ENCODE data around the gene TRIM75.
"Not testable (repeated sequence)": the region's sequence is repeated elsewhere in the genome, so short reads cannot be mapped to it uniquely, and the experiment has no call there.

The TRIM75 gene

DNA sequence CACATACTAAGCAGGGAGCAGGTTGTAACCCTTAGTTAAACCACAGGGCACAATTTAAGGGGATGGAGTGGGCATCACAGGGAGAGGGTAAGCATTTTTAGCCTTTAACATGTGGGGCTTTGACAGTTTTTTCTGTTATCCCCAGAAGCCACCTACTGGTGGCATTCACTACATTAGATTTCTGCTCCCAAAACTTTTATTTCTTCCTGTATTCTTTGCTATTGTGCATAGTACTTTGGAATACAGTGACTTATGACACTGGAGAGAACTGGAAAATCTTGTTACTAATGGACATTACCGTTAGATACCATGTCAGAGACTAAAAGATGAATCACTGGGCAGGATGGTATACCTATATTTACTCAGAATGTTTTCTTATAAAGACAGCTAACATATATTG, 7.3 kb downstream of the TRIM75 start:
- DNase-seq (ENCODE audit: low read depth in 1 of 2, low spot score in 1 of 2) = no peak
- no peak overlapping the region for H3K4me3 ChIP-seq (replicated peaks; ENCODE audit: insufficient read depth, low read length)
- no peak for TF ChIP-seq POLR2AphosphoS5 (IDR thresholded peaks at IDR 0.05; ENCODE audit: low read depth)
- TF ChIP-seq, protein P1, sequence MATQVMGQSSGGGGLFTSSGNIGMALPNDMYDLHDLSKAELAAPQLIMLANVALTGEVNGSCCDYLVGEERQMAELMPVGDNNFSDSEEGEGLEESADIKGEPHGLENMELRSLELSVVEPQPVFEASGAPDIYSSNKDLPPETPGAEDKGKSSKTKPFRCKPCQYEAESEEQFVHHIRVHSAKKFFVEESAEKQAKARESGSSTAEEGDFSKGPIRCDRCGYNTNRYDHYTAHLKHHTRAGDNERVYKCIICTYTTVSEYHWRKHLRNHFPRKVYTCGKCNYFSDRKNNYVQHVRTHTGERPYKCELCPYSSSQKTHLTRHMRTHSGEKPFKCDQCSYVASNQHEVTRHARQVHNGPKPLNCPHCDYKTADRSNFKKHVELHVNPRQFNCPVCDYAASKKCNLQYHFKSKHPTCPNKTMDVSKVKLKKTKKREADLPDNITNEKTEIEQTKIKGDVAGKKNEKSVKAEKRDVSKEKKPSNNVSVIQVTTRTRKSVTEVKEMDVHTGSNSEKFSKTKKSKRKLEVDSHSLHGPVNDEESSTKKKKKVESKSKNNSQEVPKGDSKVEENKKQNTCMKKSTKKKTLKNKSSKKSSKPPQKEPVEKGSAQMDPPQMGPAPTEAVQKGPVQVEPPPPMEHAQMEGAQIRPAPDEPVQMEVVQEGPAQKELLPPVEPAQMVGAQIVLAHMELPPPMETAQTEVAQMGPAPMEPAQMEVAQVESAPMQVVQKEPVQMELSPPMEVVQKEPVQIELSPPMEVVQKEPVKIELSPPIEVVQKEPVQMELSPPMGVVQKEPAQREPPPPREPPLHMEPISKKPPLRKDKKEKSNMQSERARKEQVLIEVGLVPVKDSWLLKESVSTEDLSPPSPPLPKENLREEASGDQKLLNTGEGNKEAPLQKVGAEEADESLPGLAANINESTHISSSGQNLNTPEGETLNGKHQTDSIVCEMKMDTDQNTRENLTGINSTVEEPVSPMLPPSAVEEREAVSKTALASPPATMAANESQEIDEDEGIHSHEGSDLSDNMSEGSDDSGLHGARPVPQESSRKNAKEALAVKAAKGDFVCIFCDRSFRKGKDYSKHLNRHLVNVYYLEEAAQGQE (IDR thresholded peaks at IDR 0.05; ENCODE audit: insufficient replicate concordance, low read depth) = no peak
- TF ChIP-seq GABPA (IDR thresholded peaks at IDR 0.05; ENCODE audit: low read depth) = no peak
- no peak overlapping the region for H3K27ac ChIP-seq (replicated peaks)
- H3K27me3 ChIP-seq (ENCODE audit: insufficient read depth, poor library complexity, severe bottlenecking) = no peaks in the 10 kb centered on the region

DNA sequence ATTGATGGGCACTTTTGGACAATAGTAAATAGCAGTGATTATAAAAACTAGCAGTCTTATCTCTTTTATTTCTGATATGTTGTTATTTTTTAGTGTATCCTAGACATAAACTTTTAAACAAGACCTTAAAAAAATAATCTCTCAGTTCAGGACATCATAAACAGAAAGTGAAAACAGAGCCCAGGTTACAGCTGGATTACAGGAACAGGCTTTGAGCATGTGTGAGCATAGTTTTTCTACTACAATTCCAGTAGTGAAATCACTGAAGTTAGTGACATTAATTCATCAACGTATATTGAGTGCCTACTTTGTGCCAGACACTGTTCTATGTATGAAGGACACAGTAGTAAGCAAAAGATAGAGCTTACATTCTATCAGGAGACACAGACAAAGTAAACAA, 16.9 kb downstream of the TRIM75 start:
- no peak overlapping the region for H3K27ac ChIP-seq (replicated peaks)
- TF ChIP-seq, protein P2, sequence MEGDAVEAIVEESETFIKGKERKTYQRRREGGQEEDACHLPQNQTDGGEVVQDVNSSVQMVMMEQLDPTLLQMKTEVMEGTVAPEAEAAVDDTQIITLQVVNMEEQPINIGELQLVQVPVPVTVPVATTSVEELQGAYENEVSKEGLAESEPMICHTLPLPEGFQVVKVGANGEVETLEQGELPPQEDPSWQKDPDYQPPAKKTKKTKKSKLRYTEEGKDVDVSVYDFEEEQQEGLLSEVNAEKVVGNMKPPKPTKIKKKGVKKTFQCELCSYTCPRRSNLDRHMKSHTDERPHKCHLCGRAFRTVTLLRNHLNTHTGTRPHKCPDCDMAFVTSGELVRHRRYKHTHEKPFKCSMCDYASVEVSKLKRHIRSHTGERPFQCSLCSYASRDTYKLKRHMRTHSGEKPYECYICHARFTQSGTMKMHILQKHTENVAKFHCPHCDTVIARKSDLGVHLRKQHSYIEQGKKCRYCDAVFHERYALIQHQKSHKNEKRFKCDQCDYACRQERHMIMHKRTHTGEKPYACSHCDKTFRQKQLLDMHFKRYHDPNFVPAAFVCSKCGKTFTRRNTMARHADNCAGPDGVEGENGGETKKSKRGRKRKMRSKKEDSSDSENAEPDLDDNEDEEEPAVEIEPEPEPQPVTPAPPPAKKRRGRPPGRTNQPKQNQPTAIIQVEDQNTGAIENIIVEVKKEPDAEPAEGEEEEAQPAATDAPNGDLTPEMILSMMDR (IDR thresholded peaks at IDR 0.05; ENCODE audit: insufficient read depth, low read length) = no peak
- no peak for TF ChIP-seq POLR2AphosphoS5 (IDR thresholded peaks at IDR 0.05; ENCODE audit: low read depth)
- no peak for DNase-seq (ENCODE audit: low read depth in 1 of 2, low spot score in 1 of 2)
- H3K27me3 ChIP-seq (ENCODE audit: insufficient read depth, poor library complexity, severe bottlenecking) = no peaks in the 10 kb centered on the region
- H3K4me3 ChIP-seq (replicated peaks; ENCODE audit: insufficient read depth, low read length) = no peak overlapping the region

DNA sequence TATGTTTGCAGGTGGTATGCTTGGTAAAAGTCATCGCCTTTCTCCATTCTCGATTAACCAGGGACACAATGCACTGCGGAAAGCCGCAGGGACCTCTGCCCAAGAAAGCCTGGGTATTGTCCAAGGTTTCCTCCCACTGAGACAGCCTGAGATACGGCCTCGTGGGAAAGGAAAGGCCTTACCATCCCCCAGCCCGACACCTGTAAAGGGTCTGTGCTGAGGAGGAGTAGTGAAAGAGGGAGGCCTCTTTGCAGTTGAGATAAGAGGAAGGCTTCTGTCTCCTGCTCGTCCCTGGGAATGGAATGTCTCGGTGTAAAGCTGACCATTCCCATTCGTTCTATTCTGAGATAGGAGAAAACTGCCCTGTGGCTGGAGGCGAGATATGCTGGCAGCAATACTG, 19.7 kb downstream of the TRIM75 start:
- H3K4me3 ChIP-seq (replicated peaks; ENCODE audit: insufficient read depth, low read length); H3K27ac ChIP-seq (replicated peaks); DNase-seq (ENCODE audit: low read depth in 1 of 2, low spot score in 1 of 2); H3K27me3 ChIP-seq (ENCODE audit: insufficient read depth, poor library complexity, severe bottlenecking): not testable (repeated sequence)

DNA sequence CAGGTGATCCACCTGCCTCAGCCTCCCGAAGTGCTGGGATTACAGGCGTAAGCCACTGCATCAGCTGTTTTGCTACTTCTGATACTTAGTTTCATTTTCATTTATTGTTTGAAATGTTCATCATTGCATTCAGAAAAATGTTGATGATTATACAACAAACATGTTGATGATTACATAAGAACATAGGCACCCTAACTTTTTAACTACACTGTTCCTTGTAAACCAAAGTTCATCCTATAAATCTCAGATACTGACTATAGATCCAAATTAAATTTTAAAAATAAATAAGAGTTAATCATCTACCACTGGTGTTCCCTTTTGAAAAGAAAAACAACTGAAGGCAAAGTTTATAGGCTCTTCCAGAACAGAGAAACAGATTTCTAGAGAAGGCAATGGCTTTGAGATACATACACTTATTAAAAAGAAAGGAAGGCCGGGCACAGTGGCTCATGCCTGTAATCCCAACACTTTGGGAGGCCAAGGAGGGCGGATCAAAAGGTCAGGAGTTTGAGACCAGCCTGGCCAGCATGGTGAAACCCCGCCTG, 23.4 kb downstream of the TRIM75 start:
- H3K27me3 ChIP-seq (ENCODE audit: insufficient read depth, poor library complexity, severe bottlenecking) = no peaks in the 10 kb centered on the region
- no peak overlapping the region for H3K27ac ChIP-seq (replicated peaks)
- TF ChIP-seq, protein P2 (IDR thresholded peaks at IDR 0.05; ENCODE audit: insufficient read depth, low read length) = no peak
- TF ChIP-seq, protein P1 (IDR thresholded peaks at IDR 0.05; ENCODE audit: insufficient replicate concordance, low read depth) = no peak
- no peak for TF ChIP-seq GABPA (IDR thresholded peaks at IDR 0.05; ENCODE audit: low read depth)
- TF ChIP-seq SPI1 (IDR thresholded peaks at IDR 0.05; ENCODE audit: borderline replicate concordance, low read depth) = no peak
- no peak for TF ChIP-seq POLR2AphosphoS5 (IDR thresholded peaks at IDR 0.05; ENCODE audit: low read depth)
- H3K4me3 ChIP-seq (replicated peaks; ENCODE audit: insufficient read depth, low read length) = no peak overlapping the region
- no peak for DNase-seq (ENCODE audit: low read depth in 1 of 2, low spot score in 1 of 2)

DNA sequence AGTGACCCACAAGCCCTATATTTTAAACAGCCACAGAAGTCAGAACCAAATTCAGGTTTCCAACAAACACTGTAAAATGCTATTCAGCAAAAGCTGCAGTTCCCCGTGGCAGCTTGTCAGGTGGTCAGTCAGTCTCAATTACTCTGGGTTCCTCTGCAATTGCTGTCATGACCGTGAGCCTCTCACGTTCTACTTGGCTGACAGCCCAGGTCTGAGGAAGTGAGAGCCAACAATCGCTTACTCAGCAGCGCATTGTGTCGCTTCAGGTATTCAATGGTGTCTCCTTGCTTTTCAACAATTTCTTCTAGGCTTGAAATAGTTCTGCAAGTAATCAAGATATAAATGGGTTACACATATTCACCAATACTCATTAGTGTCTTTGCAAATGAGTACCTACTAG, 25.8 kb downstream of the TRIM75 start:
- TF ChIP-seq, protein P1 (IDR thresholded peaks at IDR 0.05; ENCODE audit: insufficient replicate concordance, low read depth) = no peak
- TF ChIP-seq SPI1 (IDR thresholded peaks at IDR 0.05; ENCODE audit: borderline replicate concordance, low read depth) = no peak
- TF ChIP-seq, protein P2 (IDR thresholded peaks at IDR 0.05; ENCODE audit: insufficient read depth, low read length) = no peak
- TF ChIP-seq POLR2AphosphoS5 (IDR thresholded peaks at IDR 0.05; ENCODE audit: low read depth) = no peak
- TF ChIP-seq GABPA (IDR thresholded peaks at IDR 0.05; ENCODE audit: low read depth) = no peak
- H3K4me3 ChIP-seq (replicated peaks; ENCODE audit: insufficient read depth, low read length) = no peak overlapping the region
- DNase-seq (ENCODE audit: low read depth in 1 of 2, low spot score in 1 of 2) = no peak
- H3K27me3 ChIP-seq (ENCODE audit: insufficient read depth, poor library complexity, severe bottlenecking) = no peaks in the 10 kb centered on the region
- no peak overlapping the region for H3K27ac ChIP-seq (replicated peaks)

DNA sequence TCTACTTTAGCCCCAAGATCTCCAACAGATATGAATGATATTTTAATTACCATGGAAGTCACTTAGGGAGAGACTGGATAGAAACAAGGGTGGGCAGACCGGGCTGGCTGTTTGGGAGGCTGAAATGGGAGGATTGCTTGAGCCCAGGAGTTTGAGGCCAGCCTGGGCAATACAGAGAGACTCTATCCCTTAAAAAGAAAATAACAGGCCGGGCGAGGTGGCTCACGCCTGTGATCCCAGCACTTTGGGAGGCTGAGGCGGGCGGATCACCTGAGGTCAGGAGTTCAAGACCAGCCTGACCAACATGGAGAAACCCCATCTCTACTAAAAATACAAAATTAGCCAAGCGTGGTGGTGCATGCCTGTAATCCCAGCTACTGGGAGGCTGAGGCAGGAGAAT, 31.1 kb downstream of the TRIM75 start:
- not testable (repeated sequence) for H3K4me3 ChIP-seq (replicated peaks; ENCODE audit: insufficient read depth, low read length); H3K27ac ChIP-seq (replicated peaks); H3K27me3 ChIP-seq (ENCODE audit: insufficient read depth, poor library complexity, severe bottlenecking); DNase-seq (ENCODE audit: low read depth in 1 of 2, low spot score in 1 of 2)
